DMS79 treated with DMSO at 0.1 percent for 48 hours (cell line): ENCODE data around the gene PRDM5.
"Not testable (repeated sequence)": the region's sequence is repeated elsewhere in the genome, so short reads cannot be mapped to it uniquely, and the experiment has no call there.

Experiments
- DNase-seq: peaks from one replicate; lab custom pipeline; 2025; lab: John Stamatoyannopoulos, UW

PRDM5 gene

GRCh38 chr4:120703908-120704307 is 218.6 kb downstream of the PRDM5 start:
- no peak for DNase-seq

- DNase-seq = no peak
Measured at GRCh38 chr4:120699354-120699753, 223.2 kb downstream of the PRDM5 start.

GRCh38 chr4:120694973-120695372 is 227.6 kb downstream of the PRDM5 start:
- no peak for DNase-seq

GRCh38 chr4:120693816-120694215 is 228.7 kb downstream of the PRDM5 start:
- DNase-seq = no peak

GRCh38 chr4:120692964-120693363 is 229.6 kb downstream of the PRDM5 start:
- no peak for DNase-seq

DNA sequence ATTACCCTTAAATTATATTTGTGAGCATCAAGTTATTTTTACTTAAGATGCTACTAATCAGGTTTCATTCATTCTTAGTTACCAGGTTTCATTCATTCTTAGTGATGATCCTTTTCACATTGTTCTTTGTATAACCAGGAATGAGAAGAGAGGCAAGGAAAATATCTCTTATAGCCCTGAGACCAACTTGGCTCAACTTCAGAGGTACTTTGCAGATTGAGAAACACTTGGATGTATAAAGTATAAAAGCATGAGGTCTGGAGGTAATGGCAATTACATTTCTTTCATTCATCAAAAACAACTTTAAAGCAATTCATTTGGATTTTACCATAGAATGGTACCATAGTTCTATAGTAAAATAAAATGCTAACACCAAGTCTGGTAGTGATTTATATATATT is 231.0 kb downstream of the PRDM5 start:
- DNase-seq = no peak

DNA sequence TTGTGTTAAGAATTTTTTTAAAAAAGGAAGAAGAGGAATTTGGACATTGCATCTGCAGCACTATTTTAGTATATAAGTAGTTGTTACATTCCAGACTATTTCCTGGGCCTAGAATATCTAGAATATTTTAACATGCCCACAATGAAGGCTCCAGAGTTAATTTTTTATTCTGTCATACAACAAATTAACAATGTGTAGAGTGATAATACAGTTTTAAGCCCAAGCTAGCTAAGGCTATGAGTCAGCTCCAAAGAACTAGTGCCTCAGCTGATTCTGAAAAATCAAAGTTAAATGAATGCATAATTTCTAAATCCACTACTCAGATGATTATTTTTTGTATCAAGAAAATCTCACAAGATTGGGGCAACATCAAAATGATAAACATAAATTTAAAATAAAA is 231.4 kb downstream of the PRDM5 start:
- no peak for DNase-seq

DNA sequence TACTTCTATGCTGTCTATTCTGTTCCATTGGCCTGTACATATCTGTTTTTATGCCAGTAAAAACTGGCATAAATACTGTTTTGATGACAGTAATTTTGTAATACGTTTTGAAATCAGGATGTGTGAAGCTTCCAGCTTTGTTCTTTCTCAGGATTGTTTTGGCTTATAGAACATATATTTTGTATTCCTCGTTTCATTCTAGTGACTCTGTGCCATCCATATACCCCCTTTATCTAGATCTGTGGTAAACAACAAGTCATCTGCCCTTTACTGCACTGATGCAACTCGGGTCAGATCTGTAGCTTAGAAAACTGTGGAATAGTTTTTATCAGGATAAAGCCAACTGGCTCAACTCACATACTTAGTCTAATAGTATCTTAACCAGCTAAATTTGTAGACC is 233.7 kb downstream of the PRDM5 start:
- no peak for DNase-seq

GRCh38 chr4:120685756-120686278 is 236.7 kb downstream of the PRDM5 start:
- no peak for DNase-seq

DNA sequence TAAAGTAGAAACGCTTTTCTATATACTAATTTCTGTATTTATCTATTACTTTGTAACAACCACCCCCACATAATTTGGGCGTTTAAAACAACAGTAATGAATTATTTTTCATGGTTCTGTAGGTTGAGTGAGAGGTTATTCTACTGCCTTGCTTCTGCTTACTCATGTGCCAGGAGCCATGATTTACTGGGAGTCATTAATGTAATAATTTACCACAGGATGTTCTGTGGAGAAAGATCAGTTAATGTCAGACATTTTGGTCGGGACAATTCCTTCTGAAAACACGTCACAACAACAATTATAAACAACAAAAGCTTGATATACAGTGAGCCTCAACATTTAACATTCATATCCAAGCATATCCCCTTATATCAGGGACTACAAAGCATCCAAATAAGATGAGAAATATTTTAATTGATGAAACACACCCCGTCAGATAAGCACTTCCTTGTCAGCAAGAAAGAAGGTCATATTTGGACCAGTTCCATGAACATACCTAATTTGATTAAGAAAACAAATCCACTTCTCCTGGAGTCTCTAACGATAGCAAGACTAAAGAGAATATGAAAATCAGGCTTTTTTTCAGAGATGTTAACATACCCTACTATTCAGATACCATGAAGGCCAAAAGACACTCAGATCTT is 238.5 kb downstream of the PRDM5 start:
- no peak for DNase-seq

- no peak for DNase-seq
Measured at GRCh38 chr4:120682981-120683380, 239.5 kb downstream of the PRDM5 start.

GRCh38 chr4:120680647-120681228 is 241.8 kb downstream of the PRDM5 start:
- DNase-seq = no peak

- no peak for DNase-seq
Measured at GRCh38 chr4:120673696-120674095, 248.8 kb downstream of the PRDM5 start.

- DNase-seq = no peak
Measured at GRCh38 chr4:120672558-120673147, 249.9 kb downstream of the PRDM5 start.

GRCh38 chr4:120672076-120672475 is 250.4 kb downstream of the PRDM5 start:
- no peak for DNase-seq

DNA sequence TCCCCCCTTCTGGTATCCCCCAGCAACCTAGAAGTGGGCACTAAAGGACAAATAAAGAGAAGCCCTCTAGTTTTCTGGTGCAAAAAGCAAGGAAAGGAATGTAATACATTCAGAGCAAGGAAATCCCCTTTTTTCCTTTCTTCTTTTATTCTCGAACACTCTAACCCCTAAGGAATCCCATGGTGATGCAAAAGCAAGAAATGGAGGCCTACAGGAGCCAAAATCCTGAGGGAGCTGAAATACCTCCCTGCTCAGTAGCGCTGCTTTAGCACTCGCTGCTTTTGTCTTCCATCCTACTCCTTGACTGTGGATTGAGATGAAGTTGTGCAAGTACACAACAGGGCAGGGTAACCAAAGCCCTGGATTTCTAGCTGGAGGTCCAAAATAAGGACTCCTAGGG is 251.0 kb downstream of the PRDM5 start:
- DNase-seq = no peak

DNA sequence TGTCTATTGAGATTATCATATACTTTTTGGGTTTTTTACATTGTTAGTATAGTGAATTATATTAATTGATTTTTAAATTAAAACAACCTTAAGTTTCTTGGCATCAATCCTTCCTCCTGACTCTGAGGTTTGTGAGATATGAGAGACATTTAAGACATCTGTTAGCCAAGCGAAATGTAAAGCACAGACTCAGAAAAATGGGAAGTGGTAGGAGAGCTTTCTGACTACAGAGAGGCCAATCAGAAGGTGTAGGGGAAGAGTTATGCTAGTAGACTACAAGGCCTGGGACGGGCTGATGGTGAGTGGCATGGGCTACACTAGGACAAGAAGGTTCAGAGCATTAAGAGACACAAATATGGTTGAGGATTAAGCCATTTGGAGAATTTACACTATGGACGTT is 255.4 kb downstream of the PRDM5 start:
- no peak for DNase-seq

GRCh38 chr4:120664851-120665250 is 257.7 kb downstream of the PRDM5 start:
- no peak for DNase-seq

- DNase-seq = no peak
Measured at GRCh38 chr4:120659616-120660170, 262.8 kb downstream of the PRDM5 start.

DNA sequence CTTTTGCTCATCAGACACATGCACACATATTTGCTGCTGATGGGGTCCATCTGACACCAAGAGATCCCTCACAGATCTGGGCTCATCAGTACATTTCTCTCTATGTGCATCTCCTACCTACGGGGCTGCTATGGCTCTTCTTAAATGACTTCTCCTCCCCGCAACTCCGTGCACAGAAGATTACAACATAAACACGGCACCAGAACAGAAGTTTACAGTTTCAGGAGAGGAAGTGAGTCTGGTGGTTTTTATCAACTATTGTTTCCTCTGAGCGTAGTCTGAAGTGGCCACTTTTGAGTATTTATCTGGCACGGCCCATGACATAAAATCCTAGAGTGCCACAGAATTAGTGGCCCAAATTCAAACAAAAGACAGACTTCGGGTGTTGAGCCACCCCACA is 263.8 kb downstream of the PRDM5 start:
- DNase-seq = no peak

GRCh38 chr4:120653804-120654573 is 268.5 kb downstream of the PRDM5 start:
- no peak for DNase-seq

- not testable (repeated sequence) for DNase-seq
Measured at GRCh38 chr4:120648336-120648735, 274.2 kb downstream of the PRDM5 start.
